NCI-H460 (cell line): ENCODE measurements around the gene RIMBP3C. TPM values are rescaled to one million over a fixed set of nuclear protein-coding genes. Genes with fewer than 3 reads are reported as not detected.
"Not testable (repeated sequence)": the region's sequence is repeated elsewhere in the genome, so short reads cannot be mapped to it uniquely, and the experiment has no call there.

Experiments used
- DNase-seq: peaks from one replicate; pipeline ENCODE4 v3.0.0-alpha.2; 2016; ENCODE audit warnings: low read depth; ENCODE audit errors: extremely low read depth
- polyA plus RNA-seq: library from polyadenylated mRNA; depleted of rRNA; stranded (reverse); fragments of >200 nt; gene quantifications from 2 replicates; pipeline ENCODE4 v1.2.3, GENCODE V29; 2014; cell fraction: nucleus; rRNA removed
- total RNA-seq: library from RNA; depleted of rRNA; stranded (reverse); fragments of >200 nt; shearing (Covaris generic); gene quantifications from 2 replicates; pipeline ENCODE4 v1.2.3, GENCODE V29; 2014; rRNA removed

RIMBP3C gene
- total RNA-seq: 0.42 and 0.81 TPM in 2 replicates
- polyA plus RNA-seq: 0.02 TPM in 1 of 2 replicates, not detected in the other

GRCh38 chr22:21551361-21551760 is at the start of gene RIMBP3C:
TSS of gene RIMBP3C (minus strand) at chr22:21551461. CDS start at chr22:21550976, 485 bp downstream.
- DNase-seq: not testable (repeated sequence)

GRCh38 chr22:21599053-21599893 is 48.0 kb upstream of the RIMBP3C start:
- DNase-seq: no peak

- DNase-seq: no peak
These were observed 47.0 kb upstream of the RIMBP3C start for GRCh38 chr22:21598302-21598701.

GRCh38 chr22:21596356-21597135 is 45.3 kb upstream of the RIMBP3C start:
- not testable (repeated sequence) for DNase-seq

- DNase-seq: no peak
These were observed 43.7 kb upstream of the RIMBP3C start for GRCh38 chr22:21594865-21595452.

GRCh38 chr22:21593406-21594232 is 42.4 kb upstream of the RIMBP3C start:
- no peak for DNase-seq

- DNase-seq: no peak
These were observed 41.2 kb upstream of the RIMBP3C start for GRCh38 chr22:21592422-21592821.

- no peak for DNase-seq
These were observed 40.4 kb upstream of the RIMBP3C start for GRCh38 chr22:21591695-21592094.

GRCh38 chr22:21590809-21591641 is 39.8 kb upstream of the RIMBP3C start:
- DNase-seq: no peak

- DNase-seq: no peak
These were observed 38.1 kb upstream of the RIMBP3C start for GRCh38 chr22:21589396-21589795.

- no peak for DNase-seq
These were observed 36.7 kb upstream of the RIMBP3C start for GRCh38 chr22:21587803-21588611.

GRCh38 chr22:21585389-21585788 is 34.1 kb upstream of the RIMBP3C start:
- no peak for DNase-seq

- DNase-seq: no peak
These were observed 31.8 kb upstream of the RIMBP3C start for GRCh38 chr22:21582801-21583740.

- DNase-seq: not testable (repeated sequence)
These were observed 29.9 kb upstream of the RIMBP3C start for GRCh38 chr22:21581009-21581713.

GRCh38 chr22:21580623-21581007 is 29.4 kb upstream of the RIMBP3C start:
- not testable (repeated sequence) for DNase-seq

- no peak for DNase-seq
These were observed 28.2 kb upstream of the RIMBP3C start for GRCh38 chr22:21579474-21579851.
